ENCODE results near the gene TCF25.
A peak's percentile ranks its signal among the peaks of the same experiment; 100 is the strongest.
"Not testable (repeated sequence)": the region's sequence is repeated elsewhere in the genome, so short reads cannot be mapped to it uniquely, and the experiment has no call there.

- TF ChIP-seq, protein P1, sequence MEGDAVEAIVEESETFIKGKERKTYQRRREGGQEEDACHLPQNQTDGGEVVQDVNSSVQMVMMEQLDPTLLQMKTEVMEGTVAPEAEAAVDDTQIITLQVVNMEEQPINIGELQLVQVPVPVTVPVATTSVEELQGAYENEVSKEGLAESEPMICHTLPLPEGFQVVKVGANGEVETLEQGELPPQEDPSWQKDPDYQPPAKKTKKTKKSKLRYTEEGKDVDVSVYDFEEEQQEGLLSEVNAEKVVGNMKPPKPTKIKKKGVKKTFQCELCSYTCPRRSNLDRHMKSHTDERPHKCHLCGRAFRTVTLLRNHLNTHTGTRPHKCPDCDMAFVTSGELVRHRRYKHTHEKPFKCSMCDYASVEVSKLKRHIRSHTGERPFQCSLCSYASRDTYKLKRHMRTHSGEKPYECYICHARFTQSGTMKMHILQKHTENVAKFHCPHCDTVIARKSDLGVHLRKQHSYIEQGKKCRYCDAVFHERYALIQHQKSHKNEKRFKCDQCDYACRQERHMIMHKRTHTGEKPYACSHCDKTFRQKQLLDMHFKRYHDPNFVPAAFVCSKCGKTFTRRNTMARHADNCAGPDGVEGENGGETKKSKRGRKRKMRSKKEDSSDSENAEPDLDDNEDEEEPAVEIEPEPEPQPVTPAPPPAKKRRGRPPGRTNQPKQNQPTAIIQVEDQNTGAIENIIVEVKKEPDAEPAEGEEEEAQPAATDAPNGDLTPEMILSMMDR (conservative IDR thresholded peaks at IDR 0.05; ENCODE audit: low read depth in 2 of 2) = not testable (repeated sequence)
- TF ChIP-seq POLR2AphosphoS5 (IDR thresholded peaks at IDR 0.05; ENCODE audit: low read depth); EZH2phosphoT487 (IDR thresholded peaks at IDR 0.05; ENCODE audit: unreplicated experiment); JUNB (IDR thresholded peaks at IDR 0.05; ENCODE audit: unreplicated experiment); EZH2 (IDR thresholded peaks at IDR 0.05; ENCODE audit: low read depth, unreplicated experiment); CREB1 (CRISPR knock-in tag; IDR thresholded peaks at IDR 0.05; ENCODE audit: low read depth); STAT1 (IDR thresholded peaks at IDR 0.05; ENCODE audit: unreplicated experiment); ZNF114 (CRISPR knock-in tag; IDR thresholded peaks at IDR 0.05): not testable (repeated sequence)
- TF ChIP-seq, protein P2, sequence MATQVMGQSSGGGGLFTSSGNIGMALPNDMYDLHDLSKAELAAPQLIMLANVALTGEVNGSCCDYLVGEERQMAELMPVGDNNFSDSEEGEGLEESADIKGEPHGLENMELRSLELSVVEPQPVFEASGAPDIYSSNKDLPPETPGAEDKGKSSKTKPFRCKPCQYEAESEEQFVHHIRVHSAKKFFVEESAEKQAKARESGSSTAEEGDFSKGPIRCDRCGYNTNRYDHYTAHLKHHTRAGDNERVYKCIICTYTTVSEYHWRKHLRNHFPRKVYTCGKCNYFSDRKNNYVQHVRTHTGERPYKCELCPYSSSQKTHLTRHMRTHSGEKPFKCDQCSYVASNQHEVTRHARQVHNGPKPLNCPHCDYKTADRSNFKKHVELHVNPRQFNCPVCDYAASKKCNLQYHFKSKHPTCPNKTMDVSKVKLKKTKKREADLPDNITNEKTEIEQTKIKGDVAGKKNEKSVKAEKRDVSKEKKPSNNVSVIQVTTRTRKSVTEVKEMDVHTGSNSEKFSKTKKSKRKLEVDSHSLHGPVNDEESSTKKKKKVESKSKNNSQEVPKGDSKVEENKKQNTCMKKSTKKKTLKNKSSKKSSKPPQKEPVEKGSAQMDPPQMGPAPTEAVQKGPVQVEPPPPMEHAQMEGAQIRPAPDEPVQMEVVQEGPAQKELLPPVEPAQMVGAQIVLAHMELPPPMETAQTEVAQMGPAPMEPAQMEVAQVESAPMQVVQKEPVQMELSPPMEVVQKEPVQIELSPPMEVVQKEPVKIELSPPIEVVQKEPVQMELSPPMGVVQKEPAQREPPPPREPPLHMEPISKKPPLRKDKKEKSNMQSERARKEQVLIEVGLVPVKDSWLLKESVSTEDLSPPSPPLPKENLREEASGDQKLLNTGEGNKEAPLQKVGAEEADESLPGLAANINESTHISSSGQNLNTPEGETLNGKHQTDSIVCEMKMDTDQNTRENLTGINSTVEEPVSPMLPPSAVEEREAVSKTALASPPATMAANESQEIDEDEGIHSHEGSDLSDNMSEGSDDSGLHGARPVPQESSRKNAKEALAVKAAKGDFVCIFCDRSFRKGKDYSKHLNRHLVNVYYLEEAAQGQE (IDR thresholded peaks at IDR 0.05; ENCODE audit: unreplicated experiment) = not testable (repeated sequence)
- TF ChIP-seq, protein P3, sequence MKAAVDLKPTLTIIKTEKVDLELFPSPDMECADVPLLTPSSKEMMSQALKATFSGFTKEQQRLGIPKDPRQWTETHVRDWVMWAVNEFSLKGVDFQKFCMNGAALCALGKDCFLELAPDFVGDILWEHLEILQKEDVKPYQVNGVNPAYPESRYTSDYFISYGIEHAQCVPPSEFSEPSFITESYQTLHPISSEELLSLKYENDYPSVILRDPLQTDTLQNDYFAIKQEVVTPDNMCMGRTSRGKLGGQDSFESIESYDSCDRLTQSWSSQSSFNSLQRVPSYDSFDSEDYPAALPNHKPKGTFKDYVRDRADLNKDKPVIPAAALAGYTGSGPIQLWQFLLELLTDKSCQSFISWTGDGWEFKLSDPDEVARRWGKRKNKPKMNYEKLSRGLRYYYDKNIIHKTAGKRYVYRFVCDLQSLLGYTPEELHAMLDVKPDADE (IDR thresholded peaks at IDR 0.05) = not testable (repeated sequence)
- TF ChIP-seq ZNF331 (CRISPR knock-in tag; IDR thresholded peaks at IDR 0.05; ENCODE audit: low read depth) = peak; percentile 67
These were observed 41.4 kb downstream of the TCF25 start for GRCh38 chr16:89914642-89915285.

Data from GM23338 (cell line).